K562 (cell line): ENCODE data around the gene GOLT1A. TPM values are rescaled to one million over a fixed set of nuclear protein-coding genes. Genes with fewer than 3 reads are reported as not detected.

Experiments used
- ATAC-seq: fragments of 200-7000 bp; cut with Tn5 transposase; 3 replicates; pipeline ENCODE4 v1.9.1; 2020; ENCODE audit warnings: moderate library complexity
- BruUV-seq: library from RNA; stranded (reverse); fragments of 400-500 nt; replicated peaks from 2 replicates; lab custom pipeline; 2021; lab: Mats Ljungman, UMichigan
- CTCF ChIA-PET: fragments of 300-600 bp; formaldehyde crosslinking; extraction: SDS; loops from one replicate; lab custom pipeline; 2021; ENCODE audit warnings: low intra/inter-chr PET ratio; lab: Yijun Ruan, JAX
- POLR2A ChIA-PET: fragments of 300-600, 350-650 bp; sonication (Branson Sonifier 250); formaldehyde crosslinking; extraction: SDS; loops from one replicate; lab custom pipeline; 2021; ENCODE audit warnings: antibody characterized with exemption, inconsistent platforms; lab: Yijun Ruan, JAX
- DNase-seq, 4 experiments: peaks; one replicate each; pipeline versions ENCODE4 v3.0.0 to v3.0.0-alpha.2; 2011 to 2018; ENCODE audit warnings: low spot score in 3 of 4, mixed read lengths in 3 of 4; ENCODE audit errors: extremely low read depth in 1 of 4
- FAIRE-seq: peaks from 2 replicates; lab custom pipeline; 2011; peaks lifted over from hg19 to GRCh38; lab: Jason Lieb, UNC
- H2AFZ ChIP-seq: 2 replicates; pipeline ENCODE4 v1.6.0; 2011; ENCODE audit warnings: low read depth, low read length, control low read depth, inconsistent platforms
- H3K27ac ChIP-seq: fragments of 200-600 bp; 3 replicates; pipeline ENCODE4 v1.8.0; 2011; ENCODE audit warnings: low read depth, mild to moderate bottlenecking, control low read depth, inconsistent platforms, low read length, moderate library complexity, mixed read lengths; ENCODE audit errors: extremely low read depth
- H3K27me3 ChIP-seq, 2 experiments: fragments of 300-600 bp in 1 of 2; 2 replicates in 1 of 2; 3 replicates in 1 of 2; pipeline versions ENCODE4 v1.6.0 to v1.8.0; 2011; ENCODE audit warnings: inconsistent platforms in 2 of 2, low read length in 2 of 2, mild to moderate bottlenecking in 1 of 2, mixed read lengths in 1 of 2, moderate library complexity in 1 of 2; ENCODE audit not compliant: control insufficient read depth in 2 of 2, insufficient read depth in 2 of 2
- H3K36me3 ChIP-seq: fragments of 300-600 bp; 3 replicates; pipeline ENCODE4 v1.8.0; 2011; ENCODE audit warnings: mild to moderate bottlenecking, low read length, inconsistent platforms; ENCODE audit not compliant: control insufficient read depth, insufficient read depth
- H3K4me1 ChIP-seq, 2 experiments: fragments of 200-600 bp in 1 of 2; replicated peaks in 1 of 2; 2 replicates in 1 of 2; 3 replicates in 1 of 2; pipeline versions ENCODE4 v1.5.1 to v1.8.0; 2011; ENCODE audit warnings: inconsistent platforms in 2 of 2, low read length in 2 of 2, mild to moderate bottlenecking in 1 of 2, mixed read lengths in 1 of 2, moderate library complexity in 1 of 2; ENCODE audit not compliant: control insufficient read depth in 2 of 2, insufficient read depth in 2 of 2
- H3K4me2 ChIP-seq: 2 replicates; pipeline ENCODE4 v1.6.1; 2011; ENCODE audit warnings: low read length, control low read depth, inconsistent platforms, mixed read lengths; ENCODE audit not compliant: insufficient read depth
- H3K4me3 ChIP-seq: fragments of 200-600 bp; sonication (generic), shearing (Covaris generic); 2 replicates; pipeline ENCODE4 v1.5.1; 2016; ENCODE audit warnings: control low read depth, inconsistent platforms
- H3K79me2 ChIP-seq: fragments of 200-600 bp; 3 replicates; pipeline ENCODE4 v1.8.0; 2011; ENCODE audit warnings: low read length, inconsistent platforms; ENCODE audit not compliant: control insufficient read depth, insufficient read depth
- H3K9ac ChIP-seq, 2 experiments: 2 replicates each; pipeline versions ENCODE4 v1.6.0 to v1.6.1; 2011; ENCODE audit warnings: low read depth in 2 of 2, low read length in 2 of 2, control low read depth in 1 of 2, inconsistent platforms in 1 of 2, mild to moderate bottlenecking in 1 of 2, mixed read lengths in 1 of 2; ENCODE audit not compliant: insufficient read depth in 1 of 2
- H3K9me1 ChIP-seq: one replicate; pipeline ENCODE4 v1.6.0; 2011; ENCODE audit warnings: inconsistent platforms, mild to moderate bottlenecking, low read length, moderate library complexity; ENCODE audit not compliant: control insufficient read depth, insufficient read depth
- H3K9me3 ChIP-seq: replicated peaks from 2 replicates; pipeline ENCODE4 v1.5.1; 2011; ENCODE audit warnings: low read depth, low read length, inconsistent platforms; ENCODE audit not compliant: control insufficient read depth, insufficient read depth
- H4K20me1 ChIP-seq: replicated peaks from 2 replicates; pipeline ENCODE4 v1.6.1; 2011; ENCODE audit warnings: low read length, inconsistent platforms, mixed read lengths; ENCODE audit not compliant: control insufficient read depth, insufficient read depth
- CC2D1A ChIP-seq: fragments of 450-650 bp; IDR thresholded peaks from 2 replicates; pipeline ENCODE4 v1.6.1; 2017; ENCODE audit warnings: mild to moderate bottlenecking
- E4F1 ChIP-seq: fragments of 250-450 bp; sonication (Bioruptor Pico); IDR thresholded peaks from 2 replicates; pipeline ENCODE4 v1.5.0; 2021; ENCODE audit warnings: mild to moderate bottlenecking, borderline replicate concordance
- IFI16 ChIP-seq: fragments of 250-450 bp; sonication (Bioruptor Pico); IDR thresholded peaks from 2 replicates; pipeline ENCODE4 v2.1.2; 2022; ENCODE audit warnings: mild to moderate bottlenecking, inconsistent platforms
- KLF1 ChIP-seq: fragments of 450-650 bp; IDR thresholded peaks from 2 replicates; pipeline ENCODE4 v1.6.1; 2016; ENCODE audit warnings: missing genetic modification characterization, missing compliant biosample characterization
- PHF21A ChIP-seq: fragments of 450-650 bp; IDR thresholded peaks from 2 replicates; pipeline ENCODE4 v1.6.1; 2017; ENCODE audit warnings: low read depth, borderline replicate concordance
- PML ChIP-seq: IDR thresholded peaks from 2 replicates; pipeline ENCODE4 v1.6.1; 2012; ENCODE audit warnings: low read length, inconsistent platforms
- RFX5 ChIP-seq: IDR thresholded peaks from 2 replicates; pipeline ENCODE4 v1.6.1; 2011; ENCODE audit warnings: low read depth, mild to moderate bottlenecking, improper control_type of control experiment, low read length
- ZFP30 ChIP-seq: fragments of 250-450 bp; sonication (Bioruptor Pico); IDR thresholded peaks from 2 replicates; pipeline ENCODE4 v1.8.0; 2022; ENCODE audit warnings: moderate library complexity, mild to moderate bottlenecking, inconsistent platforms, borderline replicate concordance
- ZNF24 ChIP-seq: fragments of 450-650 bp; IDR thresholded peaks from 2 replicates; pipeline ENCODE4 v1.6.1; 2016
- in situ Hi-C: fragments of 300-500 bp; cut with MboI; formaldehyde crosslinking; loops from 4 replicates; pipeline ENCODE4 v1.15.0; 2018; ENCODE audit warnings: inconsistent platforms, mixed read lengths
- intact Hi-C: fragments of 100-400 bp; cut with micrococcal nuclease; formaldehyde crosslinking; loops from 2 replicates; pipeline ENCODE4 v1.14.2; 2022
- polyA plus RNA-seq, 8 experiments: library from polyadenylated mRNA; depleted of rRNA in 4 of 8; stranded (reverse) in 5 of 8; unstranded in 3 of 8; fragments of >200 nt; fragmentation: Nextera tagmentation in 2 of 8; fragmentation: Illumina TruSeq in 1 of 8; extraction: Ambion mirVana in 2 of 8; extraction: Trizol in 1 of 8; gene quantifications; 2 replicates each; pipeline versions ENCODE4 v1.2.1 to v1.2.3, GENCODE V29; 2011 to 2014; ENCODE audit warnings: inconsistent platforms in 1 of 8, missing spikeins in 1 of 8
- total RNA-seq, 7 experiments: library from RNA; depleted of rRNA in 6 of 7; stranded (reverse); fragments of >200 nt in 6 of 7; fragmentation: Illumina TruSeq in 2 of 7; extraction: Trizol in 2 of 7; gene quantifications; 2 replicates each; pipeline versions ENCODE4 v1.2.1 to v1.2.3, GENCODE V29; 2011 to 2021; ENCODE audit warnings: low replicate concordance in 1 of 7
- TF ChIP-seq, protein P1 (sequence below), 3 experiments: IDR thresholded peaks in 2 of 3; conservative IDR thresholded peaks in 1 of 3; 2 replicates each; pipeline ENCODE4 v1.5.1; 2011 to 2012; ENCODE audit warnings: low read length in 3 of 3, mild to moderate bottlenecking in 3 of 3, control low read depth in 2 of 3, improper control_type of control experiment in 1 of 3, inconsistent platforms in 1 of 3, low read depth in 1 of 3, mixed read lengths in 1 of 3, moderate library complexity in 1 of 3; ENCODE audit not compliant: insufficient read depth in 2 of 3
- TF ChIP-seq, protein P2 (sequence below): fragments of 250-450 bp; sonication (Bioruptor Pico); IDR thresholded peaks from 2 replicates; pipeline ENCODE4 v1.5.0; 2021; ENCODE audit warnings: mild to moderate bottlenecking, moderate library complexity
- TF ChIP-seq, protein P3 (sequence below): fragments of 200-400 bp; formaldehyde crosslinking; IDR thresholded peaks from 2 replicates; pipeline ENCODE4 v1.6.1; 2017; ENCODE audit warnings: mild to moderate bottlenecking, low read depth, low read length, moderate library complexity

Gene GOLT1A
- total and polyA plus RNA-seq, 9 of the 15 experiments (the other 6 are each of a cell fraction or from before 2014, with no cell fraction given): not detected

GRCh38 chr1:204206121-204206520 lies 7.7 kb downstream of the GOLT1A start (continued):
- no peak for TF ChIP-seq E4F1 (CRISPR knock-in tag)
- no peak for TF ChIP-seq ZFP30
- TF ChIP-seq KLF1: no peak
- no peak for TF ChIP-seq IFI16 (CRISPR knock-in tag)
- TF ChIP-seq, protein P1, sequence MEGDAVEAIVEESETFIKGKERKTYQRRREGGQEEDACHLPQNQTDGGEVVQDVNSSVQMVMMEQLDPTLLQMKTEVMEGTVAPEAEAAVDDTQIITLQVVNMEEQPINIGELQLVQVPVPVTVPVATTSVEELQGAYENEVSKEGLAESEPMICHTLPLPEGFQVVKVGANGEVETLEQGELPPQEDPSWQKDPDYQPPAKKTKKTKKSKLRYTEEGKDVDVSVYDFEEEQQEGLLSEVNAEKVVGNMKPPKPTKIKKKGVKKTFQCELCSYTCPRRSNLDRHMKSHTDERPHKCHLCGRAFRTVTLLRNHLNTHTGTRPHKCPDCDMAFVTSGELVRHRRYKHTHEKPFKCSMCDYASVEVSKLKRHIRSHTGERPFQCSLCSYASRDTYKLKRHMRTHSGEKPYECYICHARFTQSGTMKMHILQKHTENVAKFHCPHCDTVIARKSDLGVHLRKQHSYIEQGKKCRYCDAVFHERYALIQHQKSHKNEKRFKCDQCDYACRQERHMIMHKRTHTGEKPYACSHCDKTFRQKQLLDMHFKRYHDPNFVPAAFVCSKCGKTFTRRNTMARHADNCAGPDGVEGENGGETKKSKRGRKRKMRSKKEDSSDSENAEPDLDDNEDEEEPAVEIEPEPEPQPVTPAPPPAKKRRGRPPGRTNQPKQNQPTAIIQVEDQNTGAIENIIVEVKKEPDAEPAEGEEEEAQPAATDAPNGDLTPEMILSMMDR (IDR thresholded peaks at IDR 0.05 in 2 of 3, conservative IDR thresholded peaks at IDR 0.05 in 1 of 3; ENCODE audit: insufficient read depth in 2 of 3, low read depth in 1 of 3, low read length in 3 of 3): peak in 1 of 3 experiments; percentile 20; a peak in 2 of 6 replicates
- TF ChIP-seq ZNF24: no peak

DNA sequence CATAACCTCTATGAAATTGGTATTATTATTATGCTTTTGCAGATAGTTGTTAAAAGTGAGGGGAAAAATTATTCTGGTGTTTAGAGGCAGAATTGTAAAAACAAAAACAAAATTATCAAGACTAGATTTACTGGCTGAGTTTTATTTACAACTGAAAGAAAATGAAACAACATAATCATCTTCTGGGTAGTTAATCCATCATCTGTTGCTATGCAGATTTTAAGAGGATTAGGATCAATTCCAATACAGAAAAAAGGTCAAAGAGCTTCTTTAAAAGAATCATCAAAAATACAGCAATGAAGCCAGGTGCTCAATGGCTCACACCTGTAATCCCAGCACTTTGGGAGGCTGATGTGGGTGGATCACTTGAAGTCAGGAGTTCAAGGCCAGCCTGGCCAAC lies 8.3 kb downstream of the GOLT1A start:
- H3K4me2 ChIP-seq: no peak overlapping the region
- no peak overlapping the region for H3K4me3 ChIP-seq
- no peak overlapping the region for H2AFZ ChIP-seq
- TF ChIP-seq PML (no peak), CC2D1A (no peak), PHF21A (no peak), RFX5 (peak; percentile 92)
- TF ChIP-seq, protein P2, sequence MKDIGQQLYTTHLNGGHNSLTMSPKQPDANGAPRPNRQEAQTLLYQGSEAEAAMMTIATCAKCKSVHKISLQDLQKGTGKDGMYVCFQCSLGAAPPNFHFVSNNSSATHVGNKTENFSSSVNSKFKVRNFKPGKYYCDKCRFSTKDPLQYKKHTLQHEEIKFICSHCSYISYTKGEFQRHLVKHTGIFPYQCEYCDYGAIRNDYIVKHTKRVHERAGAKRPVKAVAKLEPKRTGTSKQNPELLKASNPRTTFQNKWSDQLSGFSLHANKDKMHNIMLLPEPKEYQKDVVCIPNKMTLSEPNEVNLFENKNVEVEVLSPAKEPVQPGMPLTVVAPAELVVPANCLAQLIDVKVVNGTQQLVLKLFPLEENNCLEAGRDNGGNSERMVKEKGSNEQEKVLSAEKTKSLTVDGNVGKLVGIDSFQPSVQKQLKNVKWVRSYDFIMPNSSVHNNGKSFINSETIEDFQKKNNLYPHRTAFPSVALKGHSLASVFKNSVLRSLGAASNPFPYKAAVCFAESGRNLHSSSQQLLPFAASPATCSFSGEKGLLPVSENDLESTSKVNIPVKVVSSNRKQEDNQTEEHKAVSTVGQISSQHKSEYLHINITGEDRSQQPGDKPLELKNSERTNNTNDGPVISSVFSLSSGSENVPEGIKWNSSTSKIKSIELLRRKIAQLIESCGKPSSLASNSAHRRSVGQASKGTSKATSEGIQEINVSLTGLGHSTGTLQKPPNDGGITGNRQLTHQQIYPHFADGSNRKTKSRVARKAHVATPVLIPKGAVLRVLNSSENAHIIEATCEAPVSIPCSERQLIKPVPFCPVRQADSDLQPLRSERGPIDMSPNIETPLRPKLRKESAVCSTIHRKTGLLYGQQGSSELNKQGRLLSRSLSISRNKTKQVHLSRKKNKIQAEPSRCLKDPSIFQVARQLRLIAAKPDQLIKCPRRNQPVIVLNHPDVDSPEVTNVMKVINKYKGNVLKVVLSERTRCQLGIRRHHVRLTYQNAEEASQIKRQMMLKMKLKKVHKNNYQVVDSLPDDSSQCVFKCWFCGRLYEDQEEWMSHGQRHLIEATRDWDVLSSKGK (CRISPR knock-in tag): no peak
- TF ChIP-seq, protein P3, sequence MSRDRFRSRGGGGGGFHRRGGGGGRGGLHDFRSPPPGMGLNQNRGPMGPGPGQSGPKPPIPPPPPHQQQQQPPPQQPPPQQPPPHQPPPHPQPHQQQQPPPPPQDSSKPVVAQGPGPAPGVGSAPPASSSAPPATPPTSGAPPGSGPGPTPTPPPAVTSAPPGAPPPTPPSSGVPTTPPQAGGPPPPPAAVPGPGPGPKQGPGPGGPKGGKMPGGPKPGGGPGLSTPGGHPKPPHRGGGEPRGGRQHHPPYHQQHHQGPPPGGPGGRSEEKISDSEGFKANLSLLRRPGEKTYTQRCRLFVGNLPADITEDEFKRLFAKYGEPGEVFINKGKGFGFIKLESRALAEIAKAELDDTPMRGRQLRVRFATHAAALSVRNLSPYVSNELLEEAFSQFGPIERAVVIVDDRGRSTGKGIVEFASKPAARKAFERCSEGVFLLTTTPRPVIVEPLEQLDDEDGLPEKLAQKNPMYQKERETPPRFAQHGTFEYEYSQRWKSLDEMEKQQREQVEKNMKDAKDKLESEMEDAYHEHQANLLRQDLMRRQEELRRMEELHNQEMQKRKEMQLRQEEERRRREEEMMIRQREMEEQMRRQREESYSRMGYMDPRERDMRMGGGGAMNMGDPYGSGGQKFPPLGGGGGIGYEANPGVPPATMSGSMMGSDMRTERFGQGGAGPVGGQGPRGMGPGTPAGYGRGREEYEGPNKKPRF: no peak
- DNase-seq (no peak), ATAC-seq (no peak), FAIRE-seq (no peak)
- H3K36me3 ChIP-seq: no peaks in the 10 kb centered on the region
- ChIA-PET CTCF (no interaction called here), POLR2A (no interaction called here)
- no peaks in the 10 kb centered on the region for H3K4me1 ChIP-seq
- no peaks in the 10 kb centered on the region for H3K9me1 ChIP-seq
- H3K27me3 ChIP-seq: peaks cover 6 to 47% of the 10 kb centered on the region in 2 experiments; a peak in 4 of 5 replicates
- no peak overlapping the region for H3K27ac ChIP-seq
- in situ Hi-C loops (no loop called here), intact Hi-C loops (loop anchor here (5.0 kb wide), 1 partner anchor 287 kb away; the partner anchor contains the start of gene PIK3C2B)
- H3K9me3 ChIP-seq: no peaks in the 10 kb centered on the region
- H3K9ac ChIP-seq: no peak overlapping the region
- no peaks in the 10 kb centered on the region for H4K20me1 ChIP-seq
- BruUV-seq: no TSS peak
- no peaks in the 10 kb centered on the region for H3K79me2 ChIP-seq
